DMS 273 (cell line): ENCODE measurements around the gene SLC38A11.

Experiments used
- DNase-seq: peaks from one replicate; lab custom pipeline; 2025; ENCODE audit not compliant: unreplicated experiment; lab: John Stamatoyannopoulos, UW

The SLC38A11 gene

GRCh38 chr2:164969909-164970690 is 14.8 kb upstream of the SLC38A11 start:
- no peak for DNase-seq

DNA sequence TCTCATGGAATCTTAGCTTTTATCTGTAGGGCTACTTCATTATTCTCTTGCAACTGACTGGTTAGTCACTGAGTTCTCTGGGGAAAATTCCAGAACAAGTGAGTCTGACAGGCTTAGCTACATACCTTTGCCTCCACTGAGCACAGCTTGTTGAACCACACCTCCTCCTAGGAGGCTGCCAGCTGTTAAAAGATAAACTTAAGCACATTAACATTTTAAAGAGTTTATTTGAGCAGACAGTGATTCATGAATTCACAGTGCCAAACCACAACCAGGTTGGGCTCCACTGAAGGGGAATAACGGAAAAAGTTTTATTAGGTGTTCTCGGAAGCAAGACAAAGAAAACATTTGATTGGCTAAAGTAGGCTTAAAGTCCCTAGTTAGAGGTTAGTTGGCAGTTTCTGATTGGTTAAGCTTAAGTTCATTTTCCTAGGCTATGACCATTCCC is 12.5 kb upstream of the SLC38A11 start:
- DNase-seq = peak; percentile 84

DNA sequence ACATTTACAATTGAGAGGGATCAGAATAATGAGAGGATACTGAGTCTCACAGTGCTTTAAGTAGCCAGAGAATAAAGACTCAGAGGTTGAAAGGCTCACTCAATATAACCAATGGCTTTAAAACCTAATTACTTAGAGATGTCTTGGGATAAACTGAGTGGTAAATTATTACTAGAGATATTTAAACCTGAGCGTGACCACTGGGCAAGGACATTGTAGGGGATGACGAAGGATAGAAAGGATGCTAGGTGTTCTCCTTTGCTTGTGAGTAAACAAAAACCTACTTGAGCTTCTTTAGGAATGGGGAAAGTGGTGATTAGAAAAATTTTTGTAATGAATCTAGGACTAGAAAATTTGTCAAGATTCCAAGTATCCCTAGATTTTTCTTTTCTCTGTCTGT is 12.0 kb upstream of the SLC38A11 start:
- no peak for DNase-seq

DNA sequence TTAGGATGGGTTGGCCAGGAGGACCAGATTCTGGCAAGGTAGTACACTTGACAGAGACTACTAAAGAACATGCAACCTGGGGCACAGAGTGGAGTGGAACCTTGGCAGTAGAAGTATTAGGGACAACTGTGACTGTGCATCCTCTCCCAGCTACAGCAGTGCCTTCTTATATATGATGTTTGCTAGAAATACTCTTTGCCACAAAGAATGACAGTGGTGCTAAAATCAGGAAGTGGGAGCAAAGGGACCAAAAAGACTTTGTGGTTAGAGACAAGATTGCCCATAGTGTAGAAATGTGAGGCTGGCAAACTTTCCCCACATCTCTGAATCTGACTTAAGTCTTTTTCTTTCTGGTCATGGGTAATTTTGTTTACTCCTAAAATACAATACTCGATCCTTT is 9.4 kb upstream of the SLC38A11 start:
- no peak for DNase-seq

DNA sequence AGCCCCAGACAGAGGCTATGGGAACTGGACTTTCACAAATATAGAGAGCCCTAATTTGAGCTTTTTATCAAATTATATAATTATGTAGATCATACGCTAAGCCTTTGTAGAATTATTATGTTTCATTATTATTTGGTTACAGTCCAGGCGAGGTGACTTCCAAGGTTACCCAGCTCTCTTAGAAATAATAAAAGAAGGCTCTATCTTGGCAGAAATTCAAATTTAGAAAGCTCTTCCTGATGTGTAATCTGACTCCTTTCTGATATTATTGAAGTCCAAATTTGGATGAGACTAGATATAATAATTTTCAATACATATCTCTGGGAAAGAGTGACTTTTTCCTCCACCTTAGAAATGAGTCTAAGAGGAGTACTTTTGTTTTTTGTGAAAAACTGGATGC is 4.8 kb upstream of the SLC38A11 start:
- no peak for DNase-seq

- no peak for DNase-seq
Measured at GRCh38 chr2:164954186-164954585, 1.1 kb downstream of the SLC38A11 start.

DNA sequence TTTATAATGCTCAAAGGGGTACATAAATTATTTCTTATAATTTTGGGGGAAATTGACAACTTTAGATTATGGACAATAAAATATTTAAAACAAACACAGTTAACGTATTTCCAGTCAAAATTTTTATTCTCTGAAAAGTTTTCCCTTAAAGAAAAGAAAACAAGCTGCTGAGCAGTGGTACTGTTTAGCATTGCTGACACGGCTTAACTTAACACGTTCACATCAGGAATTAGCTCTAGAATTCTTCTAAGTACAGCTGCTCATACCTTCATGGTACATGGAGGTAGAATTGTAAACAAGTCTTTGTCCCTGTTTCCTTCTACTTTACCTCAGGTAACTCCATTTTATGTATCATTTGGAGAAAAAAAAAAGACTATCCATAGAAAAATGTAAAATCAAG is 2.0 kb downstream of the SLC38A11 start:
- no peak for DNase-seq

DNA sequence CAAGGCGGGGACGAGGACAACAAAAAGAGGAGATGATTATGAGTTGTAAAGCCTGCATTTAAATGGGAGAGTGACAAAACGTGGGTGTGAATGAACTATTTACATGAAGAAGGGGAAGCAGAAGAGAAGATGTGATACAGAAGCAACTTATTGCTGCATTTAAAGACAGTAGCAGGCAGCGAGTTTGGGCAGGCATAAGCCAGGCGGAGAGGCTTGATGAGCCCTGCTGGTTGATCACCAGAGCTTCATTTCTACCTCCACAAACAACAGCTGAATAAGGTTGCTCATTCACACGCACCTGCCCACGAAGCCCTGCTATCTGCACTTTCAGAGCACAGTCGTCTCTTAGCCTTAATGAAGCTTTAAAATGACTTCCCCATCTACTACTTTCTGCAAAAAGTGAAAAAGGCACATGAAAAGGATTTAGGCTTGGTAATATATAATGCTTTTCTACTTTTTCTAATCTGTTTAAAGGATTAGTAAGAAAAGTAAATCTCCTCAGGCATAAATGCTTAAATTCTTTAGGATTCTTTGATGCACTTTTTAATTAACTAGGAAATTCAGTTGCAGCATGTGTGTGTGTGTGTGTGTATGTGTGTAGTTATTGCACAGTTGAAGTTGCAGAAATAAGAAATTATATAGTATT is 3.1 kb downstream of the SLC38A11 start:
- no peak for DNase-seq

DNA sequence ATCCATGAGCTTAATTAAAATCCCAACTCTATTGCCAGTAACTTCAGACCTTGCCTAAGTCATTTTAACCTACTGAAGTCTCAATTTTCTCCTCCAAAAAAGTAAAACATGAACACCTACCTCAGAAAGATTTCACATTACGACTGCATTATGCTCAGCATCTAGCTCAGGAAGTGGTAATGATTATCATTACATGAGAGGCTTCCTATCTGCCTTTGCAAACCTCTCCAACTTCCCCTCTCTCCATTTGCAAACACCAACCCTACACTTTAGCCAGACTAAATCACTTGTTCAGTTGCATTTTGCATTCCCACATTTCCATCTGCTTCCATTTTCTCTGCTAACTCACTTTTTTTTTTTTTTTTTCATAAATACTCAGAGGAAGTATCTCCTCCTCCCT is 6.8 kb downstream of the SLC38A11 start:
- DNase-seq = no peak

- DNase-seq = no peak
Measured at GRCh38 chr2:164947281-164947680, 8.0 kb downstream of the SLC38A11 start.

- DNase-seq = no peak
Measured at GRCh38 chr2:164943289-164943688, 12.0 kb downstream of the SLC38A11 start.

GRCh38 chr2:164937864-164938401 is 17.4 kb downstream of the SLC38A11 start:
- no peak for DNase-seq

- no peak for DNase-seq
Measured at GRCh38 chr2:164935118-164936101, 19.9 kb downstream of the SLC38A11 start.

DNA sequence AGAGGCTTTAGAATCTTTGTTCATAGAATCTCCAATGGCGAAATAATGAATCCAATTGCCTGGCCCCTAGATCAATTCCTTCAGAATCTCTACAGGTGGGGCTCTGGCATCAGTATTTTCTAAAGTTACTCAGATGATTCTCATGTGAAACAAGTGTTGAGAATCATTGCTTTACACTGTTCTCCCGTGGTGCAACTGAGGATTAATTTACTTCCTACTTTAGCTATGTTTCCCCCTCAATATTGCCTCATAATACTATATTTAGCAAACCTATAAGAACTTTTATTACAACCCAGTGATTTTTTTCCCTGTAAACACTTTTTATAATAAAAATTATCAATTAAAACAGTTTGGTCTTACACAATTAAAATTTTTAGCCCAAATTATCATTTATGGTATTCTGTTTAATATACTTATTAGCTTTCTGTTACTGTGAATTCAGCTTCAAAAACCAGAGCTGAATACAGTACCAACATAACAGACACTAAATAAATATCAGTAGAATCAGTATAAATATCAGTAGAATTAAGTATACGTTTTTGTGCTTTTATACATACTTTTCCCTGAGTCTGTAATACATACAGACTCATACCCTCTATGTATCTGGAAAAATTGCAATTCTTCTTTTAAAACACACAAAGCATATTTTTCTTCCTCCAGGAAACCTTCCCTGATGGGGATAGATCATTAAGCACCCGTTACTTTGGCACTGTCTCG is 20.8 kb downstream of the SLC38A11 start:
- no peak for DNase-seq

DNA sequence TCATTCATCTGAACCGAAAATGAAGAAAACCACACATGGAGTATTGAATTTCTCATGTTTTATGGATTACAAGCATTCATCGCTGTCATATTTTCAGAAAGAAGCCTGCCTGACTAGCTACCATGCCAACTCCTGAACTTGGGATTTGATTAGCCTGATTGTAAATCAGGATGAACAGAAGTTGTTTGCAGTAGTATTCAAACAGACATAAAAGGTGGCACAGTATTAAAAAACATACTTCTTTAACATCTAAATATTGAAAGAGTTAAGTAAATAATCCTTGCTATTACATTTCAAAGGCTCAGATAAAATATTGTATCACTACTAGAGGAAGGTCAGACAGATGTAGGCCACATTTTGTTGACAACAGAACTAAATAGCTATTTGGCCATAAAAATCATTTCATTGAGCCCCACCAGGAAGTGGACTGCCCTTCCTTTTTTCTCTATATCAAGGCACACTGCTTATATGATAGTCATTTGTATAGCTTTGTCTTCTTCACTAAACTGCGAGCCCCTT is 21.6 kb downstream of the SLC38A11 start:
- DNase-seq = no peak

DNA sequence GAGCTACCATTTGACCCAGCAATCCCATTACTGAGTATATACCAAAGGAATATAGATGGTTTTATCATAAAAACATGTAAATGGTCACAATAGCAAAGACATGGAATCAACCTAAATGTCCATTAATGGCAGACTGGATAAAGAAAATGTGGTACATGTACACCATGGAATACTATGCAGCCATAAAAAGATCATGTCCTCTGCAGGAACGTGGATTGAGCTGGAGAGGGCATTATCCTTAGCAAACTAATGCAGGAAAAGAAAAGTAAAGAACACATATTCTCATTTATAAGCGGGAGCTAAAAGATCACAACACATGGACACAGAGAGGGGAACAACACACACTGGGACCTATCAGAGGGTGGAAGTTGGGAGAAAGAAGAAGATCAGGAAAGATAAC is 22.9 kb downstream of the SLC38A11 start:
- DNase-seq = no peak

GRCh38 chr2:164928101-164928673 is 27.1 kb downstream of the SLC38A11 start:
- DNase-seq = no peak

DNA sequence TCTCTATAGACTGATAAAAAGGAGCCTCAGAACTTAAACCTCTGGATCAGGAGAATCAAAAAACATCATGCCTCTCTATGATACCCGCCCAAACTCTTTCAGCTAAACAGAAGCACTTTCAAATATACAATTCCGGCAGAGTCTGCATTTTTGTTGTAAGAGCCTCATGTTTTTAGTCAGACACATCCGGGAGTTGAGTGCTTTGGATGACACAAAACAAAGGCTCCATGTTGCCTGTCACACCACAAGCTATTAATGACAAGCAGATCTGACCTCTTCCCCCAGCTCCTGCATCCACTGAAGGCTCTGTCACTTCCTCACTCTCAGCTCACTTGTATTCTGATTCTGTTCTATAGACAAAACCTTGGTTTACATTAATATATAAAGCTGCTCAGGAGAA is 33.2 kb downstream of the SLC38A11 start:
- DNase-seq = no peak

GRCh38 chr2:164920430-164920829 is 34.9 kb downstream of the SLC38A11 start:
- no peak for DNase-seq
